KG1 (cell line): Measurements from ENCODE around the gene GABRG3.

ENCODE experiments used
- DNase-seq: peaks from one replicate; lab custom pipeline; 2025; lab: John Stamatoyannopoulos, UW

Gene GABRG3

DNA sequence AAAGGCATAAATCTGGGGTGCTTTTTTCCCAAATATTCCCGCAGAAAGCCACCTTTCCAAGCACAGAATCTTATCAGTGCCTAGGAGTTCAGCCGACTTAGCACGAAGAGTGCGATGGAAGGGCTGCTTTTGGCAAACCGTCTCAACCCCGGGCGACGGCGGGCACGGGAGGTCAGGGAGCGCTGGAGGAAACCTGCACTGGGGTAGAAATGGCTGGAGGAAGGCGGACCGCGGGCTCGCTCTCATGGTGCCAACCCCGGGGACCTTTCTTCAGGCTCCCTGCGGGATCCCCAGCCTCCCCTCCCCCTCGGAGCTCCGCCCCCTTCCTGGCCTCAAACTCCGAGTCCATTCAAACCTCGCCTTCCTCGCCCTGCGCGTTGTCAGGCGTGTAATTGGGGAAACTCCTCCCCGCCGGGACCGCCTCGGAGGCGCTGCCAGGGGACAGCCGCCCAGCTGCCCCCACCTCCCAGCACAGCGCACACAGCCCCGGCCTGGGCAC lies at the start of gene GABRG3:
Gene GABRG3, plus strand, starts transcription at position 470 of the 499 bp plus-strand sequence.
- no peak for DNase-seq

DNA sequence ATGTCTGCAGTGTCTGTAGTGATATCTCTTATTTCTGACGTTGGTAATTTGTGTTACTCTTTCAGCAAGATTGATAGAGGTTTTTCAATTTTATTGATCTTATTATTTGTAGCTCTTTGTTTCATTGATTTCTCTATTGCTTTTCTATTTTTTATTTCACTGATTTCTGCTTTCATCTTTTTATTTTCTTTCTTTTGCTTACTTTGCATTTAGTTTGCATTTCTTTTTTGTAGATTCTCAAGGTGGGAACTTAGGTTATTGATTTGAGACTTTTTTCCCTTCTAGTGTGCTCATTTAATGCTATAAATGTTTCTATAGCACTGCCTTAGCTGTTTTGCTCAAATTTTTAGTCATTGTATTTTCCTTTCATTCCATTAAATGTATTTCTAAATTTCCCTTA lies 49.5 kb upstream of the GABRG3 start:
- no peak for DNase-seq

DNA sequence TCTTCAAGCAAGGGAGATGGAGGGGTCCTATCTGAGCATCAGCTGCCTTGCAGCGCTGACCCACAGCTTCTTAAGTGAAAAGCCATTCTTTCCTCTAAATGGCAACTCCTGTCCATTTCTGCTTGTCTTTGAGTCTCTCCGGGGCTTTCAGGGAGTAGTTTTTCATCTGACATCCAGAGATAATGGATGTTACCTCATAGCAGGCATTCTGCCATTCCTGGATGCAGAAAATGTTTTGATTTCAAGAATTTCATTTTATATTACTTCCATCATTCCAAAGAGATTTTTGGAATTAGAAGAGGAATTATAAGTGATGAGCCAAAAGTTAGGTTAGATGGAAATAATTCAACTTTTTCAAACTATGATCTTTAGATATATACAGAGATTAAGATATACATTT lies 44.9 kb upstream of the GABRG3 start:
- DNase-seq = no peak

DNA sequence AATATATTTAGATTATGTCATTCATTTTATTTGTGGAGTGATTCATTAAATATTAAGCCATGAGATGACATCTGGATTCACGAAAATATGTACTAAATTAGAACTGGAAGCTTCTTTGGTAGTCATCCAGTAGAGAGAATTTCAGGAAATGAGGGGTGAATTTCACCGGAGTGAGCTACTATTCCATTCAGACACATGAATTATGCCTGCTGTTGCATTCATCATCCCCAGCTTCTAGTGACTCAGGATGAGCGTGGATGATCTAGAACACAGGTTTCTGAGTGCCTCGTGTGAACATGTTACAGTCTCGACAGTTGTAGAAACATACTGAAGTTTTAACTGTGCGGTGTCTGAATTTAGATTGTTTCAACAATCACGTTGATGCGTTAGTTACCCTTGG lies 42.9 kb upstream of the GABRG3 start:
- no peak for DNase-seq

DNA sequence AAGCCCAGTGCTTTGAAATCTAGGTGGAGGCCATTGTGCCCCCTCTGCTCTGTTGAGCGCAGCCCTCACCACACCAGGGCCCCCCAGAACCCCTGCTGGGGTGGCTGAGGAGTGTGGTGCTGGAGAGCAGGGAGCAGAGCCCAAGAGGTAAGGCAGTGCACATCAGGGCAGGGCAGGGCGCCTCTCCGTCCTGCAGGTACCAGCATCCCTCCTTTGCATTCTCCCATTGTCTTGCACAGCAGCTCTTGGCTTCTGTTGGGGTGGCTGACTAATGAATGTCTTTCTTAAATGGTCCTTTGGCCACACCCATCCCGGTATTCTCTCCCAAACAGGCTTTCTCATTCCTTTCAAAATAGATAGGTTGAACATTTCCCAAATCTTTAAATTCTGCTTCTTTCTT lies 41.4 kb upstream of the GABRG3 start:
- no peak for DNase-seq

DNA sequence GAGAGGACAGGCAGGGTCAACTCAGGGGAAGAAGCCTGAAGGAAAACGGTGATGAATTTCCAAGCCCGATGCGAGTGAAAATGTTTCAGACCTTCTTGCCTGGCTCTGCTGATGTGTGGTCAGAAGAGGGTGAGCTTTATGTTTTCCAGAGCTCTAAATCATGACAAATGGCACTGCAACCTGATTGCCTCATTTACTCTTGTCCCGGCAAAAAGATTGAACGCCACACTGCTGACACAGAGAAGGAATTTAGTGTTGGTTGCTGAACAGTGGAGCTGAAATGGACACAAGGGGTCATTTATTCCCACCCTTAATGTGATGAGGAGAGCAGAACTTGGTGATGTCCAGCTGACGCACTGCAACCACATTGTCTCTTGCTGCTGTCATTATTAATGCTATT lies 36.1 kb upstream of the GABRG3 start:
- DNase-seq = no peak

DNA sequence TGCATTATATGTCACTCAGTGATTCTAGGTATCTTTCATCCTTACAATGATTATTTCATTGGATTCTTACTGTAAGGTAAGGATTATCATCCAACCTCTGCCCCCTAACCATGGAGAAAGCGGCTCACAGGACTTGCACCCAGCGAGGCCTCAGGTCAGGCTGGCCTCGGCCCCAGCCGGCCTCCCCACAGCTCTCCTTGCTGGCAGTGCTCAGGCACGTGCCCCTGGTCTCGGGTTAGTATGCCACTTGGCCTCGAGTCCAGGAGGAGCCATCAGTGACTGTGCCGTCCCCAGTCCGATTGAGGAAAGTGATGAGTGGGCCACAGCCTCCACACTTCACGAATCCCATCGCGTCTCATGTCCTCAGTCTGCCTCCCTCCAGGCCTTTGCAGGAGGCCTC lies 35.7 kb upstream of the GABRG3 start:
- DNase-seq = no peak

DNA sequence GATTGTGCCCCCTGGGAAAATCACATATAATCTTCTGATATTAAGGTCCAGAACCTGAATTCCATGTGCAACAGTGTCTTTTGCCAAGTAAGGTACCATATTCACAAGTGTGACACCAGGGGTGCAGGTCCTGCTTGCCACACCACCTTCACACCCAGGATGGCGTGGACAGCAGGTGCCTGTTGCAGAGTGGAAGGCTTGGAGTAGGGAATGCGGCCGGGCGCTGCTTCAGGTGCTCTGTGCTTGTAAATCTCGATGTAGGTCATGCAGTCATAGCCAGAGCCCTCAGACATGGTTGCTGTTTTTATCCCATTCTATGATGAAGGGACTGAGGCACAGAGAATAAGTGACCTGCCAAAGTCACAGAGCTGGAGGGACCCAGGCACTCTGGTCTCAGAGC lies 34.5 kb upstream of the GABRG3 start:
- DNase-seq = no peak

DNA sequence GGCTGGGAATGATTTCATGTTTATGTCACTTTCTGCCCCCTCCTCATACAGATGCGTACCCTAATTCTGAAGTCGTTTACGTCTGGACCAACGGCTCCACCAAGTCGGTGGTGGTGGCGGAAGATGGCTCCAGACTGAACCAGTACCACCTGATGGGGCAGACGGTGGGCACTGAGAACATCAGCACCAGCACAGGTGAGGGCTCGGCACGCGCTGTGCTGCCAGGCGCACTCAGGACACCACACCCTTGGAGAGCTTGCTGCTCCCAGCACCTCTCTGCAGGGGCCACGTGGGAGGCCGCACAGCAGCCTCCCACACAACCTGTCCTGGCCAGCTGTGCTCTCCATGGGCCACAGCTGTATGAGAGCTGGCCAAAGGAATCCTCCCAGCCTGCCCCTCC lies 33.8 kb upstream of the GABRG3 start:
- no peak for DNase-seq

DNA sequence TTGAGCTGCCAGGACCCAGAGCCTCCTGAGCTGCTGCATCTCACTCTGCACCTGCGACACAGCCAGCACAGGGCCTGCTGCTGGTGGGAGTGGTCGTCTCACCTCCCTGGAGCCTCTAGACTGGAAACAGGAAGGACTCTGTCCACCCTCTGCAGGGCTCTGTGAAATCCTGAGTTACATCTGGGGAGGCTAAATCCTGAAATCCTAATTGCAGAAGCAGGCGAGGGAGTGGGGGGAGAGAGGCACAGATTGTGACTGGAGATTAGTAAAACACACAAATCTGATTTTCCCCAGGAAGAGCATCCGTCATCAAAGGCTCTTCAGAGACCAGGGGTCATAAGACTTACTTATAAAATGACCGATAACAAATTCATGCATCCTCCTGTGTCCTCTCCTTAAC lies 31.6 kb upstream of the GABRG3 start:
- no peak for DNase-seq

DNA sequence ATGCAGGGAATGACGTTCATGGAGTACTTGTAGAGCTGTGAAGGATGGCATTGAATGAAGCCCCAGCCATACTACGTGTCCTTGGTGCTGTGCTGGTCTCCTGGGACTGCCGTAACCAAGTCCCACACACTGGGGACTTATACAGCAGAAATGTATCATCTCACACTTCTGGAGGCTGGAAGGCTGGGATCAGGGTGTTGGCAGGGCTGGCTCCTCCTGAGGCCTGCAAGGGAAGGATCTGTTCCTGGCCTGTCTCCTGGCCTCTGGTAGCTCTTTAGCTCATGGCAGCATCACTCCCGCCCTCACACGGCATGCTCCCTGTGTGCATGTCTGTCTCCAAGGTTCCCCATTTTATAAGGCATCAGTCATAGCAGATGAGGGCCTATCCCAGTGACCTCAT lies 29.5 kb upstream of the GABRG3 start:
- no peak for DNase-seq

DNA sequence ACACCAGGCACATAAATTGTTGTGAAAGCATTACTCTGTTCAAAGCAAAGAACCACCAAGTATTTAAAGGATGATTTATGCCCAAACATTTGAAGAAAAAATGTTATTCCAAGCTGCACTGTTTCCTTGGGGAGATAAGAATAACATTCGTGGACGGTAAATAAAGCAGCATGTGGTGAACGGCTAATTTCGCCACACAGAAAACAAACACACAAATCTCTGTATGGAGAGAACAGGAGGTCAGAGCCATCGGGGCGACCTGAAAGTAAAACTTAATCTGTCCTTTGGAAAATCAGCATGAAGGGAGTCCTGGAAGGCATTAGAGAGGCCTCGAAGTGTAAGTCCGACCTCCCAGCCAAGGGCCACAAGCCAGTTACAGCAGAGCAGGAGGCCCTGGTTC lies 27.1 kb upstream of the GABRG3 start:
- no peak for DNase-seq

DNA sequence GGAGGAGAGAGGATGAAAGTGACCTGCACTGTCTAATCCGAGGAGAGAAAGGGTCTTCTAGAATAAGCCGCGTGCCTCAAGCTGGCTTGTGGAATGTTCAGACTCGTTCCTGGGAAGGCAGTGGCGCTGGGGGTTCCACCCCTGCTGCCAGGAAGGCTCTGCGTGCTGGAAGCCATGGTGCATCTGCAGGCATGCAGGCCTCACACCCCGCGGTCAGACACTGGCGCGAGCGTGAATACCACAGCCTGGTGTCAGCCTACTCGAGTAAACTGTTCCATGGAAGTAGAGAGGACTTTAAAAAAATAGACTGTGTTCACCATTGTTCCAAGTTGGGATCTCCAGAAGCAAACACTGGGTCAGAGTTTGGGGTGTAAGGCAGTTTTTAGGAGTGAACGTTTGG lies 25.9 kb upstream of the GABRG3 start:
- no peak for DNase-seq

DNA sequence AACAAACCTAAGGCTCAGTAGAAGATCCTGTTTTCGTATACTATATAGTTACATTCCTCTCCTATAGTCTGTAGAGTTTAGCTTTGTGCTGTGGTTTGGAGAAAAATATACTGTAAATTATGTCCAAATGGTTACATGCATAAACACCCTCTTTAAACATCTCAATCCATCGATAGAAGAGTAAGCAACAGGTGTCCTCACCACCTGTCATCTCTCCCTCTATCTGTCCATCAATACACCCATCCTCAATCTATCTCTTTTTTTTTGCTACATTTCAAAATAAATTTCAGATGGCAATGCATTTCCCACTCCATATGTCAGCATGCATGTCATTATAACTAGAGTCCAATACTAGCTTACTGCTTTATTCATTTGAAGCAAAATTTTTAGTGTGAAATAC lies 21.0 kb upstream of the GABRG3 start:
- DNase-seq = no peak

DNA sequence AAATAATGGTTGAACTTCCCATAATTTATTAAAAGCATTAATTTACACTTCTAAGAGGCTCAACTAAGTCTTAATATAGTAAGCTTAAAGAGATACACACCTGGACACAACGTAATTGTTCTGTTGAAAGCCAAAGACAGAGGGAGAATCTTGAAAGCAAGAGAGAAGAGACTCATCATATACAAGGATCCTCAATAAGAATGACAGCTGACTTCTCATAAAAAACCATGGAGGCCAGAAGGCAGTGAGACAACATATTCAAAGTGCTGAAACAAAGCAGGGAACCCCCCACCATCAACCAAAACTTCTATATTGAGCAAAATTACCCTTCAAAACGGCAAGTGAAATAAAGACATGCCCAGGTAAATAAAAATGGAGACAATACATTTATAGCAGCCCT lies 16.6 kb upstream of the GABRG3 start:
- no peak for DNase-seq

DNA sequence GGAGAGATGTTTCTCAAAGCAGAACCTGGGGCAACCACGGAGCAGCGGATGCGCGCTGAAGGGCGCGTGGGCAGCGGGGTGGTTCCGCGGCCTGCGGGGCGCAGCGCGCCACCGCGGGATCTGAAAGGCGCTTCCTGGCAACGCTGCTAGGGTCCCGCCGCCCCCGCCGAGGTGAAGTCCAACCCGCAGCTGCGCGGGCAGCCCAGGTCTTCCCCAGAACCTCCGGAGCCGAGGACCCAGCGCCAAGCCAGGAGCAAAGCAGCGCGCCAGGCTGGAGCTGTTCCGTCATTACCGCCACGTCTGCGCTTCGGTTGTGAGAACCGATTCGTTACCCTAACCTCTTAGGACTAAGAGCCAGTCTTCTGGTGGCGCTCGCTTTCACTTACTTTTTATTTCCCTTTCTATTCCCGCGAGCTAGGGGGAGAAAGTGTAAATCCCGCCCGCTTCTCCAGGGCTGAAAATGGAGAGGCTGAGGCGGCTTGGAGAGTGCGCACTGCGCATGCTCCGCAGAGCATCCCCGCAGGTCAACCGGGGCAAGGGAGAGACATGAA lies 3.2 kb upstream of the GABRG3 start:
- DNase-seq = no peak

DNA sequence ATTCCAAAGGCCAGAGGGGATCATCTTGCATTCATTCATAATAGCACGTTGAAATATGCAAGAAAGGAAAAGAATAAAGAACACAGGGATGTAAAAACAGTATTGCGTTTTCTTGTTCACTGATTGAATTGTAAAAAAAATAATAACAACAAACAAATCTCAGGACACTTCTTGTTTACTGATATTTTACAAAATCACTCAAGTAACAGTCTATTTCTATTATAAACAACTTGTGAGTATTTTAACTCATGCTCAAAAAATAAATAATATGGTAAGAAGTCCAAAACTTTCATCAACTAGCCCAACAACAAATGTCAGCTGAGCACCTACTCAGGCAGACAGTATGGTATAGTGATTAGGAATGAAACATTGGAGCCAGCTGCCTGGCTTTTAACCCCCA lies 2.2 kb upstream of the GABRG3 start:
- no peak for DNase-seq

DNA sequence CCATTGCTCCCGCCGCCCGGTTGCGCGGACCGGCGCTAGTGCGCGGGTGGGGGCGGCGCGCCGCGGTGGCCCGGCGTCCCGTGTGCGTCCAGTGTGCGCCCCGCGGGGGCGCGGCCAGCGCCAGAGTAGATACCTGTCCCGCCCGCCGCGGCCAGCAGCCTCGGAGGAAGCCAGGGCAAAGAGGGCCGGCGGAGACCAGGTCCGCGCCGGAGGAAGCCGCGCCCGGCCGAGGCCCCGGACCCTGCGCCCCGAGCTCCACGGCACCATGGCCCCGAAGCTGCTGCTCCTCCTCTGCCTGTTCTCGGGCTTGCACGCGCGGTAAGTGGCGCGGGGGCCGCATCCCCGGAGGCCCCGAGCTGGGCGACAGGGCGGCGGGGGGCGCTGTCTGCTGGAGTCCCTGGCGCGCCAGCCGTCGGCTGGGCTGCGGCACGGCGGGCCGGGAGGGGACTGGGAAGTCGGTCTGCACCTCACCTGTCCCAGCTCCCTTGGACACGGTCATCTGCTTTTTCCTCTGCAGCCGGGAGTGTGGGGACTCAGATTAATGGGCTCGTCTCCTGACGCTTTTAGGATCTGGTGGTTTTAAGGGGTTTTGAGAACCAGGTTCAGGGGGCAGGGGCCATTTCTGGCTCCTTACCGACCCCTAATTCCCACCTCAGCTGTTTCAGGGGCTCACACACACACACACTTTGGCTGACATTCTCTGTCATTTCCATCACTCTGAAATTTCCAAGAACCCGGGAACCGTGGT lies 464 bp downstream of the GABRG3 start:
- no peak for DNase-seq

DNA sequence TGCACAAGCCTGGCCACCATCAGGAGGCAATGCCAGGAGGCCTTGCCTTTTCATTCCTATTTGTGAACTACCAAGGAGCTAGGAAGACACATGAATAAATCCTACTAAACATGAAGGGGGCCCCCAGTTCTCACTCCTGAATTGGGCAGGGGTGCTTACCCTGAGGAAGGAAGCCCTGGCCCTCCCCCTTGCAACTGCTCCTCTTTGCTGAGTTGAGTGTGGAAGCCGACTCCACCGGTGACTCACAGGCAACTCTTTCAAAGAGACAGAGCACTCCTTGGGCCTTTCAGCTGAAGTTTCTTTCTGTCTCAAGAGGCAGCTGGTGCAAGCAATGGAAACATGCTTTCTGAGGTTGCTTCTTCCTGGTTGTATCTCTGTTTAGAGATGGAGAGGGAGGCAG lies 1.7 kb downstream of the GABRG3 start:
- DNase-seq = no peak

DNA sequence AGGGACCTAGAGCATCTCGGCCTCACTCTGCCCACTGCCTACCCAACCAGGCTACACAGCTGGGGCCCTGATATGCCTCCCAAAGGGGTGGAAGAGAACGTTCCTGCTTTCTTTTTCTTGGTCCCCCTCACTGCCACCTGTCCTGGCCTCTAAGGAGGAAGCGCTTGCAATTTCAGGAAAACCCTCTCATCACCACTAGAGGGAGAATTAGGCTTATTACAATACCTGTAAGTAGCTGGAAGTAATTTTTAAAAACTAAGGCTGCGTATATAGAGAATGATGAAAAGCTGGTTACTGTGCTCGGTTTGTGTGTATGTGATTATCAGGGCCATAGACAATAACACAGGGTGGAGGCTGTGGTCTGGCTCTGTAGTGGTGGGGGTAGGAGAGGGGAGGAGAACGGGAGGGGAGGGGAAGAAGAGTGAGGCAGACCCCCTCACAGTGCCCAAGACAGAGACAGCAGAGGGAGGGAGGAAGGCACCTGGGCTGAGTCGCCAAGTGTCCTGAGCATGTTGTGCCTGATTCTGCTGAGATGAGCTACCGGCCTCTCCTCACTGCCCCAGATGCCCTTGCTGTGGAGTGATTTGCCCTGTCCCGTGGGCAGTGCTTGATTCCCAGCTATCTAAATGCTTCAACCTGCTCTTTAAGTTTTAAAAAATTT lies 3.3 kb downstream of the GABRG3 start:
- no peak for DNase-seq

DNA sequence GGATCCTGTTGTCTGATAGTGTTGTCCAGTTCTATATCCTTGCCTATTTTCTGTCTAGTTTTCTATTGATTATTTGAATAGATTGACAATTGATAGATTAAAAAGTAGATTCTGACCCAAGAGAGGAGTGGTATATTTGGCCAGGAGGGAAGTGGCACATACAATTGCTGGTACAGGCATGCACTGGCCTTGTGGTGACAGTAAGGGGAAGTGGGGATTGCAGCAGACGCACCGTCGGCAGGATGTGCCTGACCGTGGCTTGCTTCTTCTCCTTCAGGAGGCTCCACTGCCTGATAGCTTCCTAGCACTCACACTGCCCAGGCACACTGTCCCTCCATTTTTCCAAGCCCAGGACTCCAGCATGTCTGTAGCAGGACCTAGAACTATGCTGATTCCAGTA lies 10.5 kb downstream of the GABRG3 start:
- no peak for DNase-seq

DNA sequence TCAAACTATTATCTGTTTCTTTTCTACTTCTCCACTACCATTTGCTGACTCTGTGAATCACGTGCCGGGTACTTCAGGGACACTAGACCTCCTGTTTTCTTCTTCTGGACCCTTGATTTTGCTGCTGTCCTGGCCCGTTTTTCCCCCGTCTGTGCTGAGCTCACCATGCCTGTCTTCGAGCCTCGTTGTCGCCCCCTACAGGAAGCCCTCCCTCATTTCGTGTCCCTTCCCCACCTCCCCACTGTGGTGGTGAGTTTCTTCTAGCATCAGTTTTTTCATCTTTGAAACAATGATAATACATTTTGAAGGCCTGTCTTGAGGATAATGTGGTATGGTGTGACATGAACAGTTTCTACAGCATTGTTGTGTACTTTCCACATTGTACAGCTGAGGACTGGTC lies 12.8 kb downstream of the GABRG3 start:
- DNase-seq = no peak

DNA sequence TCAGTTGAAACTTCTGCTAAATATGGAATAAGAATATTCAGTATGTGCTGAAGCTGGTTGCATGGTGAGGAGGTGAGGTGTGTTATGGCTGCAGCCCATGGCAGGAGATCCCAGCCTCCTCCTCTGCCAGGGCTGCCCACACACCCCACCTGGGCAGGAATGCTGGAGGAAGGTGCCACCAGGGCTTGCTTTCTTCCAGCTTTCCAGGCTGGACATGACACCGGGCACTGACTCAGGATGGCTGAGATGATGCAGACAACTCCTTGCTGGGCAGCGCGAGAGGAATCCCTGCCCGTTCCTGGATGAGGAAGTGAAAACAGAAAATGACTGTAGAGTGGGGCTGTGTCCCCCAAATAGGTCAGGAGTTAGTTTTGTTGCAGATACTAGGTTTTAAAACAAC lies 14.1 kb downstream of the GABRG3 start:
- DNase-seq = no peak

DNA sequence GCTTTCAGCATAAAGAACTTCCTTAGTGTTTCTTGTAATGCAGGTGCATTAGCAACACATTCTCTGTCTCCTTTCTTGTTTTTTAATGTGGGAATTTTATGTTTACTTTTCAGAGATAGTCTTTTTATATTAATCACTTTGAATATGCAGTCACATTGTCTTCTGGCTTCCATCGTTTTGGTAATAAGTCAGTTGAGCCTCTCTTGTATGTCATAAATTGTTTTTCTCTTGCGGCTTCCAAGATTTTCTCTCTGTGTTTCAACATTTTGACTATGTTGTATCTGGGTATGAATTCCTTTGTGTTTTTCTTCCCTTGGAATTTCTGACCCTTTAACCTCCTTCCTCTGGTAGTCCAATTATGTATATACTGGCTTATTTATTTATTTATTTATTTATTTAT lies 25.3 kb downstream of the GABRG3 start:
- DNase-seq = no peak
